ENCODE measurements around the gene LRRN2. TPM values are rescaled to one million over a fixed set of nuclear protein-coding genes. Genes with fewer than 3 reads are reported as not detected.

LRRN2 gene
- polyA plus RNA-seq, 1 donor, result 5.9 TPM

GRCh38 chr1:204602871-204603542, 82.5 kb downstream of the LRRN2 start:
- peak in 1 of 2 donors; percentile 57 for DNase-seq
- Histone ChIP-seq H3K4me1 (ENCODE audit: control insufficient read depth, insufficient read depth, low read length) (peaks cover 6% of the 10 kb centered on the region), H3K4me3 (ENCODE audit: low read length) (no peak overlapping the region), H3K27ac (ENCODE audit: low read length) (no peak overlapping the region), H3K9me3 (ENCODE audit: control insufficient read depth, low read depth, low read length) (no peaks in the 10 kb centered on the region), H3K36me3 (ENCODE audit: control insufficient read depth, insufficient read depth, low read length) (no peaks in the 10 kb centered on the region), H3K27me3 (ENCODE audit: control insufficient read depth, insufficient read depth, low read length) (peaks cover 3% of the 10 kb centered on the region)
- WGBS (ENCODE audit: insufficient coverage, low lambda C conversion rate), result 100% methylated on average over 1 of the region's 6 CpGs

DNA sequence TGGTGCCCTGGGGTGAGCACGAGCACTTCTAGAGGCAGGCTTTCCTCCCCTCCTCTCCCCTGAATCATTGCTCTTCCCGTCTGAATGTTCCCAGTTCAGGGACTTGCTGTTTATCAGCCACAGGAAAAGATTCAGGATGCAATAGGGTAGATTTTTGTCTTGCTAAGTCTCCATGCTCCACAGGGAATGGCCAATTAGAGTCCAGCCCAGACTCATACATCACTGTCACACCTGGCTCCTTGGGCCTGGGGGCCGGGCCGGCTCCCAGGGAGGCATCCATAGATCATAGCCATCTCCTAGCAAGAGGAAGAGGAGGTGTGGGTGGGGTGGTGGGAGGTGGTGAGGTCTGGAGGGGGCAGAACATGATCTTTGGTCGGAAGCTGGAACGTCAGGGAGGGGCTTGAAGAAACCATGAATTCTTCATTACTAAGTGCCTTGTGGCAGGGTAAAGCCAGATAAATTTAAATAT, 83.4 kb downstream of the LRRN2 start:
- no peaks in the 10 kb centered on the region for H3K36me3 ChIP-seq (ENCODE audit: control insufficient read depth, insufficient read depth, low read length)
- no peaks in the 10 kb centered on the region for H3K9me3 ChIP-seq (ENCODE audit: control insufficient read depth, low read depth, low read length)
- no peak overlapping the region for H3K4me3 ChIP-seq (ENCODE audit: low read length)
- H3K27ac ChIP-seq (ENCODE audit: low read length), result no peak overlapping the region
- no peak for DNase-seq
- no CpG with 5 or more reads among the region's 6 CpGs for WGBS (ENCODE audit: insufficient coverage, low lambda C conversion rate)
- peaks cover 6% of the 10 kb centered on the region for H3K4me1 ChIP-seq (ENCODE audit: control insufficient read depth, insufficient read depth, low read length)
- peaks cover 3% of the 10 kb centered on the region for H3K27me3 ChIP-seq (ENCODE audit: control insufficient read depth, insufficient read depth, low read length)

DNA sequence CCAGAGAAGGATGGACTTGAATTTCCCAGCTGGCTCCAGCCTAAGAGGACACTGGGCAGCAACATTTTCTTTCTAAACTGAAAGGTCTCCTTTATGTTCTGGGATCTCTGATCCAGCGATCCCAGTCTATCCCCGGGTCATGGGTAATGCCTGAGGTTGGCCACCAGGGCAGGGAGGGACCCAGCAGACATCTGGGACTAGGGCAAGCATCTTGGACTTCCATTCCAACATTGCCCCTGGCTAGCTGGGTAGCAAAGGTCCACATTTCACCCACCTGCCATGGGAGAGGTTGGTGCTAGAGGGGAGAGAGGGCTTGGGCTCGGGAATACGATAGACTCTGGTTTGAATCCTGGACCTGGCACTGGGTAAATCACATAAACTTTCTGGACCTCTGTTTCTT, 84.6 kb downstream of the LRRN2 start:
- peaks cover 3% of the 10 kb centered on the region for H3K27me3 ChIP-seq (ENCODE audit: control insufficient read depth, insufficient read depth, low read length)
- no peaks in the 10 kb centered on the region for H3K9me3 ChIP-seq (ENCODE audit: control insufficient read depth, low read depth, low read length)
- no peaks in the 10 kb centered on the region for H3K36me3 ChIP-seq (ENCODE audit: control insufficient read depth, insufficient read depth, low read length)
- H3K27ac ChIP-seq (ENCODE audit: low read length), result no peak overlapping the region
- peaks cover 6% of the 10 kb centered on the region for H3K4me1 ChIP-seq (ENCODE audit: control insufficient read depth, insufficient read depth, low read length)
- no peak for DNase-seq
- no CpG with 5 or more reads among the region's 4 CpGs for WGBS (ENCODE audit: insufficient coverage, low lambda C conversion rate)
- H3K4me3 ChIP-seq (ENCODE audit: low read length), result no peak overlapping the region

GRCh38 chr1:204600203-204600602, 85.3 kb downstream of the LRRN2 start:
- H3K9me3 ChIP-seq (ENCODE audit: control insufficient read depth, low read depth, low read length), result no peaks in the 10 kb centered on the region
- H3K4me1 ChIP-seq (ENCODE audit: control insufficient read depth, insufficient read depth, low read length), result peaks cover 6% of the 10 kb centered on the region
- WGBS (ENCODE audit: insufficient coverage, low lambda C conversion rate), result no CpG with 5 or more reads among the region's 5 CpGs
- H3K27me3 ChIP-seq (ENCODE audit: control insufficient read depth, insufficient read depth, low read length), result no peaks in the 10 kb centered on the region
- no peak overlapping the region for H3K4me3 ChIP-seq (ENCODE audit: low read length)
- no peaks in the 10 kb centered on the region for H3K36me3 ChIP-seq (ENCODE audit: control insufficient read depth, insufficient read depth, low read length)
- DNase-seq, result no peak
- H3K27ac ChIP-seq (ENCODE audit: low read length), result no peak overlapping the region

GRCh38 chr1:204599596-204599995, 85.9 kb downstream of the LRRN2 start:
- H3K27me3 ChIP-seq (ENCODE audit: control insufficient read depth, insufficient read depth, low read length), result no peaks in the 10 kb centered on the region
- no peak overlapping the region for H3K27ac ChIP-seq (ENCODE audit: low read length)
- H3K4me1 ChIP-seq (ENCODE audit: control insufficient read depth, insufficient read depth, low read length), result peaks cover 6% of the 10 kb centered on the region
- no peak overlapping the region for H3K4me3 ChIP-seq (ENCODE audit: low read length)
- DNase-seq, result no peak
- no CpG with 5 or more reads among the region's 10 CpGs for WGBS (ENCODE audit: insufficient coverage, low lambda C conversion rate)
- no peaks in the 10 kb centered on the region for H3K9me3 ChIP-seq (ENCODE audit: control insufficient read depth, low read depth, low read length)
- no peaks in the 10 kb centered on the region for H3K36me3 ChIP-seq (ENCODE audit: control insufficient read depth, insufficient read depth, low read length)

GRCh38 chr1:204599098-204599497, 86.4 kb downstream of the LRRN2 start:
- no peaks in the 10 kb centered on the region for H3K36me3 ChIP-seq (ENCODE audit: control insufficient read depth, insufficient read depth, low read length)
- no peak for DNase-seq

GRCh38 chr1:204598319-204598969, 87.1 kb downstream of the LRRN2 start:
- no peak for DNase-seq
- H3K27me3 ChIP-seq (ENCODE audit: control insufficient read depth, insufficient read depth, low read length), result no peaks in the 10 kb centered on the region
- H3K4me3 ChIP-seq (ENCODE audit: low read length), result no peak overlapping the region
- peaks cover 5% of the 10 kb centered on the region for H3K4me1 ChIP-seq (ENCODE audit: control insufficient read depth, insufficient read depth, low read length)
- no peaks in the 10 kb centered on the region for H3K9me3 ChIP-seq (ENCODE audit: control insufficient read depth, low read depth, low read length)
- H3K36me3 ChIP-seq (ENCODE audit: control insufficient read depth, insufficient read depth, low read length), result no peaks in the 10 kb centered on the region
- WGBS (ENCODE audit: insufficient coverage, low lambda C conversion rate), result 93% methylated on average over 2 of the region's 4 CpGs
- H3K27ac ChIP-seq (ENCODE audit: low read length), result no peak overlapping the region

More at GRCh38 chr1:204599098-204599497, 86.4 kb downstream of the LRRN2 start:
- no CpG with 5 or more reads among the region's 8 CpGs for WGBS (ENCODE audit: insufficient coverage, low lambda C conversion rate)
- Histone ChIP-seq H3K9me3 (ENCODE audit: control insufficient read depth, low read depth, low read length) (no peaks in the 10 kb centered on the region), H3K4me3 (ENCODE audit: low read length) (no peak overlapping the region), H3K4me1 (ENCODE audit: control insufficient read depth, insufficient read depth, low read length) (peaks cover 6% of the 10 kb centered on the region), H3K27me3 (ENCODE audit: control insufficient read depth, insufficient read depth, low read length) (no peaks in the 10 kb centered on the region), H3K27ac (ENCODE audit: low read length) (no peak overlapping the region)

DNA sequence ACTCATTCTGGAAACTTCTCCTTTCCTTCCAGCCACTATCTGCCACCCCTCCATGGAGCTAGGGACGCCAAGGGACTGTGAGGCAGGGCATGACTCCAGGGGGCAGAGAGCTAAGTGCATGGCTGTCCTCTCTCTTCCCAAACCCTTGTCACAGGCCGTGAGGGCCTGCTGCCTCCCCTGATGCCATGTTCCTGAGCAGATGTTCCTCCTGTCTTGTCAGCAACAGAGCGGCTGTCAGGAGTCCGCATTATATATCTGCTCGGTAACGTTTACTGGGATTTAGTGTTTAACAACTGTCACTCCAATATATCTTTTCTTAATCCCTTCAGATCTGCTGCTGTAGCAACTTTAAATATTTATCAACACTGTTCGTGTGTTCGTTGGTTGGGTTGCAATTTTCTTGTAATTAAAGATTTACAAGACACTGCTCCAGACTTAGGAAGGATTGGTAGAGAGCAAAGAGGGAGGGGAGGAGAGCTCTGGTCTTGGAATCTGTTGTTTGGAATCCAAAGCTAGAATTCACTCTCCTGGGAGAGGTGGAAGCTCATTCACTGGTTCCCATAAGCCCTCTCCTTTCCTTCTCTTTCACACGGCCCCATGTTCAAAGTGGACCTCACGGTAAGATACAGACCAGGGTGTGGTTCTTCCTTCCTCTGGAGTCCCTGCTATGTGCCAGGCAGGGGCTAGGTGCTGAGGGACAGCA, 93.1 kb downstream of the LRRN2 start:
- no peaks in the 10 kb centered on the region for H3K36me3 ChIP-seq (ENCODE audit: control insufficient read depth, insufficient read depth, low read length)
- no peak overlapping the region for H3K4me3 ChIP-seq (ENCODE audit: low read length)
- H3K27me3 ChIP-seq (ENCODE audit: control insufficient read depth, insufficient read depth, low read length), result no peaks in the 10 kb centered on the region
- H3K4me1 ChIP-seq (ENCODE audit: control insufficient read depth, insufficient read depth, low read length), result no peaks in the 10 kb centered on the region
- no CpG with 5 or more reads among the region's 10 CpGs for WGBS (ENCODE audit: insufficient coverage, low lambda C conversion rate)
- H3K9me3 ChIP-seq (ENCODE audit: control insufficient read depth, low read depth, low read length), result no peaks in the 10 kb centered on the region
- H3K27ac ChIP-seq (ENCODE audit: low read length), result no peak overlapping the region
- no peak for DNase-seq

DNA sequence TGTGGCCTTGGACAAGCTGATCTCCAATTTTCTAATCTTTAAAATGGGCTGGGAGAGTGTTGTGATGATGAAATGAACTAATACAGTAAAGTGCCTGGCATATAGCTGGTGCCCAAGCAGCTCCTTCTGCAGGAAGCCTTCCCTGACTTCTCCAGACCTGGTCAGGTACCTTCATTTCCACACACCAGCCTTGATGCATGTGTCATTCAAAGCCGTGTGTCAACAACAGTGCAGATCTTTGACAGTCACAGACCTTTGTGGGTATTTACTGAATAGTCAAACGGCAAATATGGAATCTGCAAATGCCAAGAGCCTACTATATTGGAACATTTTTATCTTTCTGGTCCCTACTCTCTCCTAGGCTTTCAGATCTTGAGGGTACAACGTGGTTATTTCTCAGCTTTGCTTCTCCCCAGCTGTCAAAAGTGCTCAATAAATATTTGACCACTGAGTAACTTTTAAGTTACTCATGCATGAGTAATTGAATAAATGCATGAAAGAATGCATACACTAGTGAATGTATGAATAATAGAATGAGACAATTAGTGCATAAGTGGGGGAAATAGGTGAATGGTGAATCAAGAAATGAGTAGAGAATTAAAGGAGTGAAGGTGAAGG, 94.0 kb downstream of the LRRN2 start:
- Histone ChIP-seq H3K27ac (ENCODE audit: low read length) (no peak overlapping the region), H3K36me3 (ENCODE audit: control insufficient read depth, insufficient read depth, low read length) (no peaks in the 10 kb centered on the region), H3K27me3 (ENCODE audit: control insufficient read depth, insufficient read depth, low read length) (no peaks in the 10 kb centered on the region), H3K9me3 (ENCODE audit: control insufficient read depth, low read depth, low read length) (no peaks in the 10 kb centered on the region), H3K4me3 (ENCODE audit: low read length) (no peak overlapping the region), H3K4me1 (ENCODE audit: control insufficient read depth, insufficient read depth, low read length) (no peaks in the 10 kb centered on the region)
- 20% methylated on average over 1 of the region's 3 CpGs for WGBS (ENCODE audit: insufficient coverage, low lambda C conversion rate)
- DNase-seq, result no peak

- Histone ChIP-seq H3K4me1 (ENCODE audit: control insufficient read depth, insufficient read depth, low read length) (no peaks in the 10 kb centered on the region), H3K36me3 (ENCODE audit: control insufficient read depth, insufficient read depth, low read length) (no peaks in the 10 kb centered on the region), H3K9me3 (ENCODE audit: control insufficient read depth, low read depth, low read length) (no peaks in the 10 kb centered on the region), H3K4me3 (ENCODE audit: low read length) (no peak overlapping the region), H3K27me3 (ENCODE audit: control insufficient read depth, insufficient read depth, low read length) (no peaks in the 10 kb centered on the region), H3K27ac (ENCODE audit: low read length) (no peak overlapping the region)
- no peak for DNase-seq
- WGBS (ENCODE audit: insufficient coverage, low lambda C conversion rate), result no CpG with 5 or more reads among the region's 8 CpGs
Observed at GRCh38 chr1:204589409-204590038, 96.0 kb downstream of the LRRN2 start.
